H54 (cell line): Measurements from ENCODE around the gene NUBPL.

Experiments
- DNase-seq: peaks from one replicate; pipeline ENCODE4 v3.0.0; 2011; ENCODE audit warnings: low spot score, mixed read lengths; ENCODE audit not compliant: insufficient read length
- FAIRE-seq: peaks from 3 replicates; lab custom pipeline; 2011; peaks lifted over from hg19 to GRCh38; lab: Jason Lieb, UNC
- POLR2A ChIP-seq: IDR thresholded peaks from 2 replicates; pipeline ENCODE4 v1.6.1; 2011; ENCODE audit warnings: low read depth, mild to moderate bottlenecking, low read length

Gene NUBPL, protein sequence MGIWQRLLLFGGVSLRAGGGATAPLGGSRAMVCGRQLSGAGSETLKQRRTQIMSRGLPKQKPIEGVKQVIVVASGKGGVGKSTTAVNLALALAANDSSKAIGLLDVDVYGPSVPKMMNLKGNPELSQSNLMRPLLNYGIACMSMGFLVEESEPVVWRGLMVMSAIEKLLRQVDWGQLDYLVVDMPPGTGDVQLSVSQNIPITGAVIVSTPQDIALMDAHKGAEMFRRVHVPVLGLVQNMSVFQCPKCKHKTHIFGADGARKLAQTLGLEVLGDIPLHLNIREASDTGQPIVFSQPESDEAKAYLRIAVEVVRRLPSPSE

DNA sequence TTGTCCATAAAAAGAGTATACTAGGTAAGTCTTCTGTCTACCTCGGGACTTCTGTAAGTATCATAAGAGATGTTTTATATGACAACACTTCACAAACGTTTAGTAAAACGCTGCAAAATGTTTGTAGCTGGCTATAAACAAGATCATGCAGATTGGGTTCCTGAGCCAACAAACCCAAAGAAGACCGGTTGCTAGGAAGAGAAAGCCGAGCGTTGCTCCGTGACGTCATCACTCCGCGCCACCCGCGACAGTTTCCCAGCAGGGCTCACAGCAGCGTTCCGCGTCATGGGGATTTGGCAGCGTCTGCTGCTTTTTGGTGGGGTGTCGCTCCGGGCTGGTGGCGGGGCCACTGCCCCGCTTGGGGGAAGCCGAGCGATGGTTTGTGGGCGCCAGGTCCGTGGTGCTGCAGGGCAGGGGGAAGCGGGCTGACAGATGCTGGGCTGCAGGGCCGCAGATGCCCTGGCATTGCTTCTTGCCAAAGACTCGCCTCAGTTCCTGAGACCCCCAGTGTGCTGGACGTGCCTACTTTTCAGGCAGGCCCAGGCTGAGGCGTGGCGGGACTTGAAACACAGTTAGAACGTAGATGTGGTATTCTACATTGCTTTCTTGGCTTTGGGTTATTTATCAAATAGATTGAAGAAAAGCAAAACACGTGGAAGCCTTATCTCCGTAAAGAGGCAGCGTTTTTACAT, at the start of gene NUBPL:
Gene NUBPL, plus strand, starts transcription at position 250 of the 692 bp plus-strand sequence. Its CDS starts 36 bp downstream, at position 286.
- DNase-seq (peak; percentile 71), FAIRE-seq (peak; percentile 89)
- peak; percentile 58 for TF ChIP-seq POLR2A

DNA sequence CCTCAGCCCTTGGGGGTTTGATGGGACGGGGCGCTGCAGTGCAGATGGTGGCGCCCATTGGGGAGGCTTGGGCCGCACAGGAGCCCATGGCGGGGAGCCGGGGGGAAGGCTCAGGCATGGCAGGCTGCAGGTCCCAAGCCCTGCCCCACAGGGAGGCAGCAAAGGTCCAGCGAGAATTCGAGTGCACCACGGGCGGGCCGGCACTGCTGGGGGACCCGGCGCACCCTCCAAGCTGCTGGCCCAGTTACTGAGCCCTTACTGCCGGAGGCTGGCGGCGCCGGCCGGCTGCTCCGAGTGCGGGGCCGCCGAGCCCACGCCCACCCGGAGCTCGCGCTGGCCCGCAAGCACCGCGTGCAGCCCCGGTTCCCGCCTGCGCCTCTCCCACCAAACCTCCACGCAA, 34.1 kb upstream of the NUBPL start:
- FAIRE-seq, result no peak
- TF ChIP-seq POLR2A, result no peak

DNA sequence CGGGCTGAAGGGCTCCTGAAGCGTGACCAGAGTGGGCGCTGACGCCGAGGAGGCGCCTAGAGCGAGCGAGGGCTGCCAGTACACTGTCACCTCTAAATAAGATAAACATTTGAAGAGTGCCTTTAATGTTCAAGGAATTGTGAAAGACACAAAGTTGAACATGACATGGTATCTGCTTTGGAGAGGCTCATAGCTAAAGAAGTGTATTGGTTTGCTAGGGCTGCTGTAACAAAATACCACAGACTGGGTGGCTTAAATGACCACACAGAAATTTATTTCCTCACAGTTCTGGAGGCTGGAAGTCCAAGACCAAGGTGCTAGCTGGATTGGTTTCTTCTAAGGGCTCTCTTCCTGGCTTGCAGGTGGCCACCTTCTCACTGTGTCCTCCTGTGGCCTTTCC, 33.7 kb upstream of the NUBPL start:
- FAIRE-seq, result no peak
- TF ChIP-seq POLR2A, result no peak

More for the DNA sequence above, 34.1 kb upstream of the NUBPL start:
- no peak for DNase-seq

DNA sequence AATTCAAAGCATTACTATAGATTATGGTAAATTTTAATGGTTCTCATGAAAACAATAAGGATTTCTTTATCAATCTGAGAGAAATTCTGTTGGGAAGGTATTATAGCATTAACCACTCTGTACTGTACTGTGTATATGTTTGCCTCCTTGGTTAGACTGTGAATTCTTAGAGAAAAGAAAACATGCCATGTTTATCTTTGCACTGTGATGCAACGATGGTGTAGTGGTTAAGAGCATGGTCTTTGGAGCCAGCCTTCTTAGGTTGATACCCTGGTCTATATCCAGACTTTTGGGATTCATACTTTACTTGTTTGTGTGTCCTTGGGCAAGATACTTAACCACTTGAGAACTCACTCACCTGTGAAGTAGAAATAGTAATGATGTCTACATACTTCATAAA, 32.2 kb upstream of the NUBPL start:
- DNase-seq, result no peak
- TF ChIP-seq POLR2A, result no peak
- no peak for FAIRE-seq

More for the DNA sequence above, 33.7 kb upstream of the NUBPL start:
- DNase-seq, result no peak

DNA sequence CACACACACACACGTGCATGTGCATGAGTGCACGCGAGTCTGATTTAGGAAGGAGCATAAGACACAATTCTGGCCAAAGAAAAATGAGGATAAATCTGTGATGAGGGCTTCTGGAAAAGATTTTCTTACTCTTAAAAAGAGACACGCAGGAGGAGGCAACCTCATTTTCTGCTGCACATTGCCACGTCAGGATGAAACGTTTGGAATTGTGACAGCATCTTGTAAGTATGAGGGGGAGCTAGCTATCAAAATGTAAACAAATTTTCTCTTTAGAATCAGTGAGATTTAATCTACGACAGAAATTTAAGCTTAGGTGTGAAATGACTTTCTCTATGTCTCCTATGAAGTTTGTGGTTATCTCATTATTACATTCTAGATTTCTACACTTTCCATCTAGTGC, 31.1 kb upstream of the NUBPL start:
- DNase-seq, result no peak
- TF ChIP-seq POLR2A, result no peak
- FAIRE-seq, result no peak

DNA sequence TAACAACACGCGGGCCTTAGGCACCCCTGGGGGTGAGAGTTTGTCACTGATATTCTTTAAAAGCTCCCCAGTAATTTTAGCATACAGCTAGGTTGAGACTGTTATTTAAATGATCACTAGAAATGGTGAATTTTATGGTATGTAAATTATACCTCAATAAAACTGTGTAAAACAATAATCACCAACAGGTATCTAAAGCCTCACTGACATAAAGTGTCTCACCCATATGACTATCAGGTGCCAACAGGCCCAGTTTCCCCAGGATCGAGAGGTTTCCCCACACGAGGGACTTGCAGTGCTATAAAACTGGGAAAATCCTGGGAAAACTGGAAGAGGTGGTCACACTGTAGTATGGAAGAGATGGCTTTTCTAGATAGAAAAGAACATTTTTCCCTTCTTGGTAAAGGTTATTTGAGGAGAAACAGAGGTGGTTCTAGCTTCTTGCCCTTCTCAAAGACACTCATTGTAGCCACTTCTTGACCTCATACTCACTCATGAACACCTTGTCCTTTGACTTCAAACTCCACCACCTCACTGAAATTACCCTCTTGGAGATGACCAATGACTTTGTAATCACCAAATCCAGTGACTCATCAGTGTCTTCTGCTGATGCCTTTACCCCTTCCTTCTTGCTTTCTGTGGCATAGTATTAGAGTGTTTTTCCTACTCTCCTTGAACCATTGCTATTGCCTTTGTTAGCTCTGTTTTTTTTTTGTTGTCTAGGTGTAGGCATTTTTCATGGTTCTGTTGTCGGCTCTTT, 24.8 kb upstream of the NUBPL start:
- FAIRE-seq (no peak), DNase-seq (no peak)
- no peak for TF ChIP-seq POLR2A

DNA sequence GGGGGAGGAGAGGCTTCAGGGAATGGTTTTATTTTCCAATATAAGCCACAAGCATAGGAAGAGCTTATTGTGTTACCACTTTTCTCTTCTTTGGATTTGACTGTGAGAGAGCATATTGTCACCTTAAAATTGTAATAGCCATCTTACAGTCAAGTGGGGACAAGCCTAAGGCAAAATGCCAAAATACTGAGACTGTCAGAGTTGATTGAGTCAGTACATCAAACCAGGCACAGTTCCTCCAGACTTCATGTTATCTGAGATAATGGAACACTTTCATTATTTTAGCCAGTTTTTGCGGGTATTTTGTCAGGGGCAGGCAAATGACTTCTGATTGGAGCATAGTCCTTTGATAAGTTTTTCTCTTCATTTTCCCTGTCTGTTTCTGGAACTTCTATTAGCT, 19.5 kb upstream of the NUBPL start:
- no peak for DNase-seq
- no peak for TF ChIP-seq POLR2A
- FAIRE-seq, result no peak

DNA sequence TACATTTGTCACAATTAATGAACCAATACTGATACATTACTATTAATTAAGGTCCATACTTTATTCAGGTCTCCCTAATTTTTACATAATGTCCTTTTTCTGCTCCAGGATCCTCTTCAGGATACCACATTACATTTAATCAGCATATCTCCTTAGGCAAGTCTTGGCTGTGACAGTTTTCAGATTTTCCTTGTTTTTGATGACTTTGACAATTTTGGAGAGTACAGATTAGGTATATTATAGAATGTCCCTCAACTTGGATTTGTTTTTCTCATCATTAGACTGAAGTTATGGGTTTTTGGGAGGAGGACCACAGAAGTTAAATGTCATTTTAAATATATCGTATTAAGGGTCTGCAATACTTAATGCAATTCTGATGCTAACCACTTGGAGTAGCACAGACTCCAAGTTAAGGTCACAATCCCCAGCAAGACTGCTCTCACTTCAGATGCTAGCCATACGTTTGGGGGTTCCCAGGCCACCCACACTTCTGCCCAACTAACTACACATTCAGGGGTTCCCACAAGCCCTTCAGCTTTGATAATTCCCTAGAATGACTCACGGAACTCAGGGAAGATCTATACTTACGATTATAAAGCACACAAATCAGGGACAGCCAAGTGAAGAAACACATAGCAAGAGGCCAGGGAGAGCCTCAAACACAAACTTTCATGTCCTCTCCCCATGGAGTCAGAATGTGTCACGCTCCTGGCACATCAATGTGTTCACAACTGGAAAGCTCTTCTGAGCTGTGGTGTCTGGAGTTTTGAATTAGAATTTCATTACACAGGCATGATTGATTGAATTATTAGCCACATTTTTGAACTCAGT, 17.0 kb upstream of the NUBPL start:
- FAIRE-seq (no peak), DNase-seq (no peak)
- no peak for TF ChIP-seq POLR2A

DNA sequence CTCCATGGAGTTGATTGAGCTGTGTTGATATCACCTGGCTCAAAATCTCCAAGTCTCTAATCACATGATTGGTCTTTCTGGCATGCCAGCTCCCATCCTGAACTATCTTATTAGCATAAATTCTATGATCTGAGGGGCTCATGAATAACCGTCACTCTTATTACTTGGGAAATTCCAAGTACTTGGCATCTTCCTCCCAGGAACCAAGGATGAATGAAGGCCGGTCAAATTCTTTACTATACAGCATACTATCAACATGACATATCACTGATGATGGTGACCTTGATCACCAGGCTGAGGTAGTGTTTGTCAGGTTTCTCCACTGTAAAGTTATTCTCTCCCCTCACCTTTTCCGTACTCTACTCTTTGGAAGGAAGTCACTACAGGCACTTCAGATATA, 16.4 kb upstream of the NUBPL start:
- FAIRE-seq, result no peak
- no peak for DNase-seq
- TF ChIP-seq POLR2A, result no peak

DNA sequence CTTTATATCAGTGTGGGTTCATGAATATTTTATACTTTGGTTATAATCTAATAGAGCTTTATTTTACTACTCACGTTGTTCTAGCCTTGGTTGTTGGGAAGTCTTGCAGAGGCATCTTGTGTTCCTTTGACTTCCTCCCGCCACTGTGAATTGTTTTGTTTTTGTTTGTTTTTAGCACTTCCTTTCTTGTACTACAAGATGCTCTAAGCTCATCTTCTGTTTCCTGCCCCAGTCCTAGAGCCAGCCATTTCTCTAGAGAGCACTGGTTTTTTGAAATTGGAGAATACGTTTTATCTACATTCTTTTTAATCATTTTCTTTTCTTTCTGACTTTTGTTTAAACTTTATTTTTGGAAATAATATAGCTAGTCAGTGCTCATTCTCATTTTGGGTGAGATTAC, 15.9 kb upstream of the NUBPL start:
- no peak for DNase-seq
- FAIRE-seq, result no peak
- no peak for TF ChIP-seq POLR2A

DNA sequence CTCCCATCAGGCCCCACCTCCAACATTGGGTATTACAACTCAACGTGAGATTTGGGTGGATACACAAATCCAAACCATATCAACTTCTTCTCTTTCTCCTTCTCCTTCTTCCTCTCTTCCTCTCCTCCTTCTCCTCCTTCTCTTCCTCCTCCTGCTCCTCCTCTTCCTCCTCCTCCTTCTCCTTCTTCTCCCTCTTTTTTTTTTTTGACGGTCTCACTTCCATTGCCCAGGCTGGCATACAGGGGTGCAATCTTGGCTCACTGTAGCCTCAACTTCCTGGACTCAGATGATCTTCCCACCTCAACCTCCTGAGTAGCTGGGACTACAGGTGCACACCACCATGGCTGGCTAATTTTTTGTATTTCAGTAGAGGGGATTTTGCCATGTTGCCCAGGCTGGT, 11.4 kb upstream of the NUBPL start:
- no peak for FAIRE-seq
- TF ChIP-seq POLR2A, result no peak
- DNase-seq, result no peak

DNA sequence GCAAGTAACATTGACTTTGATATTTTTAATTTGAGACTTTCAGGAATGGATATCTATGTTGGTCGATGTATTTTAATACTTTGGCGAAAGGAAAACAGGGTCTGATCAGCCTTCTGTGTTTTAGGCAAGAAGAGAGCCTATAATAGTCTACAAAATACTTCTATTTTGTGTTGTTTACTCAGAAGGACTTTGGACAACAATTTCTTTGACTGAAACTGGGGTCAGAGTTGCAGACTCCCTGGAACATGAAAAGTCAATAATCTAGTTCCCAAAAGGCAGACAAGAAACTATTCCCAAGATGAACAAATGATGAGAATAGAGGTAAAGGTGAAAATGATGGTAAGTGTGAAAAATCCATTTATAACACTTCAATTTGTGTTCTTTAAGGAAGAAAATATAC, 10.6 kb upstream of the NUBPL start:
- TF ChIP-seq POLR2A, result no peak
- DNase-seq, result no peak
- FAIRE-seq, result no peak

DNA sequence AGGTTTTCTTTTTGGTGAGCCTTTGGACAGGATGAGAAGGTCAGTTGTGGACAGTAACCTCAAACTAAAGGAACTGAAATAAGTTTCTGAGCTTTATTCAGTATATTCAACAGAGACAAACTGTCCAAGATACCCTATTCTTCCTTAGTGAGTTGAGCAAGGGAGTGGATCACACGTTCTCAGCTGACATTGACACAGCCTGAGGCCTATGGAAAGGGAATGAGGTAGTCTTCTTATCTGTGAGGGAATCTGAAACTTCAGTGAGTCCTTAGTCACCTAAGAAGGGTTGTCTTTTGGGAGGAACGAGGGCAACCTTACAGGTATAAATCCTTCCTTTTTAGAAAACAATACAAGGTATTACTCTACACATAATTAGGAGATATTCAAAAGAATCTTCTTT, 5.0 kb upstream of the NUBPL start:
- TF ChIP-seq POLR2A, result no peak
- DNase-seq, result no peak
- FAIRE-seq, result no peak
